Stimulated activated memory B cell treated with anti-CD40 and anti-IgM and Interleukin-4, amounts not matched to agents 10 μg/mL and 1 μg/mL and 100 μg/mL, for 72 hours (primary cell): Measurements from ENCODE around the gene FAAP20.

Source experiments
- ATAC-seq: fragments of 150-1000 bp; cut with Tn5 transposase; 2 replicates; pipeline ENCODE4 v1.10.0; 2021
- H3K27ac Mint-ChIP-seq: one replicate; pipeline ENCODE4 v1.8.0; 2022; ENCODE audit warnings: mild to moderate bottlenecking, mixed read lengths
- H3K27me3 Mint-ChIP-seq: one replicate; pipeline ENCODE4 v1.8.0; 2022; ENCODE audit warnings: mixed read lengths
- H3K36me3 Mint-ChIP-seq: one replicate; pipeline ENCODE4 v1.8.0; 2022; ENCODE audit warnings: mixed read lengths
- H3K4me1 Mint-ChIP-seq: one replicate; pipeline ENCODE4 v1.8.0; 2022; ENCODE audit warnings: mixed read lengths
- H3K4me3 Mint-ChIP-seq: one replicate; pipeline ENCODE4 v1.8.0; 2022; ENCODE audit warnings: mild to moderate bottlenecking, moderate library complexity, mixed read lengths
- H3K9me3 Mint-ChIP-seq: one replicate; pipeline ENCODE4 v1.8.0; 2022; ENCODE audit warnings: mixed read lengths

FAAP20 gene

DNA sequence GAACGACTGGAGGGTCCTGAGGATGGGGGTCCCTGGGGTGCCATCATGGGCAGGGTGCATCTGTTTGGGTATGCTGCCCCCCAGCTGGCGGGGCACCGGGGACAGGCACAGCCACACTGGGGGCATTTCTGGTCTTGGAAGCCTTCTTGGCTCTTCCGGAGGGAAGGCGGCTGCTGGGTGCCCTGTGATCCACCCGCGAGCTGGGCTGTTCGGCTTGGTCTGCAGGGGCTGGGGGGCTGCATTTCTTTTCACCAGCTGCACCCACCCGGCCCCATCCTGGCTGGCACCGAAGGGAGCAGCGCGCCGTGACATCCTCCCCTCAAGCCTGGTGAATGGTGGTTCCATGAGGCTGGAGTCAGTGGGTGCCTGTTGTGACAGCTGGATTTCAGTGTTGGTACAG lies 12.2 kb downstream of the FAAP20 start:
- no peak overlapping the region for H3K27ac Mint-ChIP-seq
- no peaks in the 10 kb centered on the region for H3K27me3 Mint-ChIP-seq
- no peaks in the 10 kb centered on the region for H3K9me3 Mint-ChIP-seq
- no peaks in the 10 kb centered on the region for H3K4me1 Mint-ChIP-seq
- no peak overlapping the region for H3K4me3 Mint-ChIP-seq
- no peak for ATAC-seq
- peaks cover 28% of the 10 kb centered on the region for H3K36me3 Mint-ChIP-seq

DNA sequence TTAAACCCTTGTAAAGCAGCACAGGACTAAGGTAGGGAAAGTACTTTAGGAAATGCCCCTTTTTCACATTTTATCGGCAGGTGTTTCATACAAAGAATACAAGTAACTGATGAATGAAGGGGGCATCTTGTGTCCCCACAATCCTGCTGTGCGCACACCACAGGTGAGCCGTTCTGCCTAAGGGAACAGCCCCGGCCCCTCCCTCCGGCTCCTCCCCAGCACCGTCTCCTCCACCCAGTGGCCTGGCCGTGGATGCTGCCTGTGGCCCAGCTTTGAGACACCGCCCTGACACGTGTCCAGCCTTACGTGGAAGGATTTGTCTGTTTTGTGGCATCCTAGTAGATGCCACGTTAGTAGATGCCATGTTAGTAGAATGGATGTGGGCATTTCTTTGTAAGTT lies 12.8 kb downstream of the FAAP20 start:
- Mint-ChIP-seq H3K9me3 (no peaks in the 10 kb centered on the region), H3K4me1 (no peaks in the 10 kb centered on the region), H3K36me3 (peaks cover 33% of the 10 kb centered on the region), H3K27ac (no peak overlapping the region), H3K4me3 (no peak overlapping the region), H3K27me3 (no peaks in the 10 kb centered on the region)
- no peak for ATAC-seq

DNA sequence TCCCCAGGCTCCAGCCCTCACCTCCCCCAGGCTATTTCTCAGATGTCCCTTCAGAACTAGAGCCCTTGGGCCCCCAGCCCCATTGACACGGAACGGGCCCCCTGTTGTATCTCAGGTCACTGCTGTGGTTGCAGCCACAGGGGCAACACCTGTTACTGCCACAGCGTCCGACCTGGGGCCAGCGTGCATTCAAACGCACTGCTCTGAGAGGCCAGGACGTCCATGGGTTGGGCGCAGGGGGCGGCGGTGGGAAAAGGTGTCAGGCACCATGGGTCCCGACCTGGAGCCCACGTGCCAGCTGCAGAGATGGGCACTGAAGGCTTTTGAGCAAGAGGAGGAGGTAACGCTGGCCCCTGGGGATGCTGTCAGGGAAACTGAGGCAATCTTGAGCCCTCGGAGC lies 13.3 kb downstream of the FAAP20 start:
- Mint-ChIP-seq H3K4me1 (no peaks in the 10 kb centered on the region), H3K9me3 (no peaks in the 10 kb centered on the region), H3K36me3 (peaks cover 34% of the 10 kb centered on the region), H3K27me3 (no peaks in the 10 kb centered on the region), H3K27ac (no peak overlapping the region), H3K4me3 (no peak overlapping the region)
- ATAC-seq, result no peak

DNA sequence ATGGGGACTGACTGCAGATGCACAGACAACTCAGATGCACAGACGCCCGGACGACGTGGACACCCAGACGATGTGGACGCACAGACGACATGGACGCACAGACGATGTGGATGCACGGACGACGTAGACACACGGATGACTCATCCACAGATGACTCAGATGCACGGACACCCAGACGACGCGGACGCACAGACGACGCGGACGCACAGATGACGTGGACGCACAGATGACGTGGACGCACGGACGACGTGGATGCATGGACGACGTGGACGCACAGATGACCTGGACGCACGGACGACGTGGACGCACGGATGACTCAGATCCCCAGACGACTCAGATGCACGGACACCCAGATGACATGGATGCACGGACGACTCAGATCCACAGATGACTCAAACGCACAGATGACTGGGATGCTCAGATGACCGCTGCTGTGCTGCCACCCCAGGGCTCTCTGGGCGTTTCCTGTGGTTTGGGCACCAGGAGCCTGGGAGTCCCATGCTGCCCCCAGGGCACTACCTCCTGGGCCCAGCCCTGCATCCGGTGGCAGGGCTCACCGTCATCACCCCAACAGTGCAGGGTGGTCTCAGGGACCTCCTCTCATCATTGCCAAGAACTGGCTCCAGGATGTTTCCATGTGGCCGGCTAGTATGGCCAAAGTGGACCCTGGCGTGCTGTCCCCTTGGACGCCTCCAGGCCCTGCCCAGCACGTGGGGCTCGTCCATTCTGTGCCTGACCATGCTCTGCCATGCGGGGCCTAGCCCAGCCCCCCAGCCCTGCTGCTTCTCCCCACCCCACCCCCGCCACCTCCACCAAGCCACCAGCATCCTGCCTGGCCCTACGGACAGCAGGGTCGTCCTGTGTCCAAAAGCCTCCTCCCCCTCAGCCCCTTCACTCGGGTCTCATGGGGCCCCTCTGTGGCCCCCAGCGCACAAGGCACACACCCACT lies 14.0 kb downstream of the FAAP20 start:
- Mint-ChIP-seq H3K27ac (no peak overlapping the region), H3K36me3 (peaks cover 39% of the 10 kb centered on the region), H3K4me3 (no peak overlapping the region), H3K9me3 (no peaks in the 10 kb centered on the region), H3K4me1 (no peaks in the 10 kb centered on the region), H3K27me3 (no peaks in the 10 kb centered on the region)
- ATAC-seq, result no peak

DNA sequence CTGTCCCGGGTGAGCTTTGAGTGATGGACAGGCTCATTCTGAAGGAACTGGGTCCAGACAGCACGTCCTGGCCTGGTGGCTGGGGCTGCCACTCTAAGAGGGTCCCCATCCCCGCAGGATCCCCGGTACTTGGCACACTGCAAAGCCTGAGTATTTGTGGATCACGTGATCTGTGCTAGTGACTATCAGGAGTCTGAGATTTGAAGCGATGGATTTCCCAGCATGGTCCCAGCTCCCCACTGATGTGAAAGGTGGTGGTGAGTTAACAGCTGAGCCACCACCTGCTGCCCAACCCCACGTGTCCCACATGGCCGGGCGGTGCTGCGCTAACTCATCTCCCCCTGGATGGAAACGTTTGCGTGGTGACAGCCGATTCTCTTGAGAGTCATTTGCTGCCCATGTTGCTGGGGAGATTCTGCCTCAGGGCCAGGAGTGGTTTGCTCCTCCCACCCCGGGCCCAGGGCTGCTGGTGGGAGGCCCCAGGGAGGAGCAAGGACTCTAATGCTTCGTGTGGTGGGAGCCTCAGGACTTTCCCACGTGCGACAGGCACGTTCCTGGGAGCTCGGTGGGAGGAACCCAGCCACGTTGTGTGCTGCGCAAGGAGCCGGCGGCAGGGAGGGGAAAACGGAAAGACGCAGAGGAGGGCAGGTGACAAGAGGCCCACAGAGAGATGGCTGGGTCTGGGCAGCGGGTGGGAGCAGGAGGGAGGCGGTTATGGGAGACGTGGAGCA lies 15.1 kb downstream of the FAAP20 start:
- Mint-ChIP-seq H3K4me3 (no peak overlapping the region), H3K4me1 (peaks cover 2% of the 10 kb centered on the region), H3K9me3 (no peaks in the 10 kb centered on the region), H3K36me3 (peaks cover 36% of the 10 kb centered on the region), H3K27me3 (no peaks in the 10 kb centered on the region), H3K27ac (no peak overlapping the region)
- no peak for ATAC-seq

DNA sequence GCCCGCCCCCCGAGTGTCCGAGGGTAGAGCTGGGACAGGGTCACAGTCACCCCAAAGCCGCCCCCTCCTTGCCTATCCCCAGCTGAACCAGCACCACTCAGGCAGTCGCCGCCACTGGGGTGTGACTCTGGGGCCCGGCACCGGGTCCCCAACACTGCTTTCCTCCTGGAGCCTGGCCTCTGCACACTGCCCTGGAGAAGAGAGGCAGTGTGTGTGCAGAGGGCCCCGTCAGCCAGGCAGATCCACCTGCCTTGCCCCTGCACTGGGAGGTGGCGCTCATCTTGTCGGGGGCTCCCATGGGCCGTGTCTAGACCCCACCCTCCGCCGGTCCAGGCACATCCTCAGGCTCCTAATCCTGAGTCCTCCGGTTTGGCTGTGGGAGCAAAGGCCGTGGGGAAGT lies 15.7 kb downstream of the FAAP20 start:
- Mint-ChIP-seq H3K9me3 (no peaks in the 10 kb centered on the region), H3K4me1 (peaks cover 8% of the 10 kb centered on the region), H3K4me3 (no peak overlapping the region), H3K27me3 (no peaks in the 10 kb centered on the region), H3K36me3 (peaks cover 40% of the 10 kb centered on the region), H3K27ac (no peak overlapping the region)
- no peak for ATAC-seq

DNA sequence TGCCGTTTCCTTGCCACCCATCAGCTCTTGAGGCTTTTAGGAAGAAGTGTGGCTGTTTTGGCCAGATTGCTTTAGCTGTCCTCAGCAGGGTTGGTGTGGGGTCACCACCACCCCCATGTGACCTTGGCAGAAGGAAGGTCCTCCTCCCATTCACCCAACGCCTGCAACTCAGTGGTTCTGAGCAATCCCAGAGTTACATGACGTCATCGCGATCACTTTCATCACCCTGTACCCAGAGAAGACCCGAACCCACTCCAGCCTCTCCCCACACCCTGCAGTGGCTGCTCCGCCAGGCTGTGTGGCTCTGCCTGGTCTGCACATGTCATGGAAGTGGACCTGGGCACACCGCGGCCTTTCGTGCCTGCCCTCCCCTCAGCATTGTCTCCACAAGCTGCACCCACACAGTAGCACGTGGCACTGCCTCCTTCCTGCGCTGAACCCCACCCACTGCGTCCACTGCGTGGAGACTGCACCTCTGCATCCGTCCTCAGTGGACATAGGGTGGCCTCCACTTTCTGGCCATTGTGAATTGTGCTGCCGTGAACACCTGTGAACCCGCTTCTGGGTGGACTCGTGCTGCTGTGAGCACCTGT lies 16.5 kb downstream of the FAAP20 start:
- Mint-ChIP-seq H3K4me3 (no peak overlapping the region), H3K27ac (no peak overlapping the region), H3K27me3 (no peaks in the 10 kb centered on the region), H3K4me1 (peaks cover 8% of the 10 kb centered on the region), H3K9me3 (no peaks in the 10 kb centered on the region), H3K36me3 (peaks cover 33% of the 10 kb centered on the region)
- ATAC-seq, result no peak

DNA sequence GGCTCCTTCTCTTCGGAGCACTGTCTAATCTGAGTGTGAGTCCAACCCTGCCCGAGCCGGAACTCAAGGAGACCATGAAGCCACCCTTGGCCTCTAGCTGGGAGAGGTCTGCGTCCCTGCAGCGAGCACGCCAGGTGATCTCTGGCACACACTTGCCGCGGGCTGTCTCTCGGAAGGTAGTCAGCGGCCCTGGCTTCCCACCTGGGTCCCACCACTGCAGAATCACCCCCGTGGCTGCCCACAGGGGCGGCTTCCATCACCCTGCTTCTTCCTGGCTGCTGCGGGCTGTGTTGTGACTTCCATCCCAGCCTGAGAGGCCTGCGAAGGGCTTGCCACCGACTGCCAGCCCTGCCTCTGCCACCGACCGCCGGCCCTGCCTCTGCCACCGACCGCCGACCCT lies 17.0 kb downstream of the FAAP20 start:
- H3K36me3 Mint-ChIP-seq, result peaks cover 28% of the 10 kb centered on the region
- no peak overlapping the region for H3K4me3 Mint-ChIP-seq
- no peaks in the 10 kb centered on the region for H3K9me3 Mint-ChIP-seq
- no peak for ATAC-seq
- no peaks in the 10 kb centered on the region for H3K27me3 Mint-ChIP-seq
- peaks cover 8% of the 10 kb centered on the region for H3K4me1 Mint-ChIP-seq
- no peak overlapping the region for H3K27ac Mint-ChIP-seq

DNA sequence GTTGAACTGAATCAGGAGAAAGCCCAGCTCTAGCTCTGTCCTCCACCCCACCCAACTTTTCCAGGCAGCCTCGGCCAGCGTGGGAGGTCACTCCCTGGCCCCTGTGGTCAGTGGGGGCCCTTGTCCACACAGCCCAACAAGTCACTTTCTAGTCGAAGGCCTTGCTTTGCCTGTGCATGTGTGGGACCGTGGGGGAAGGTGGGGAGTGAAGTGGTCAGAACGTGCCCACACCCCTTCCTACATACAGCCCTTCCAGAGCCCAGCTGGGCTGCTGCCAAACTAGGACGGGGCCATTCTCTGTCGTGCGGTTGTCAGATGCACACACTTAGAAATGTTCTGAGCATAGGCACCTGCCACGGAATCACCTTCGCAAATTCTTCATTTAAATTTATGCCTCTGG lies 18.0 kb downstream of the FAAP20 start:
- Mint-ChIP-seq H3K36me3 (peaks cover 34% of the 10 kb centered on the region), H3K27me3 (no peaks in the 10 kb centered on the region), H3K9me3 (no peaks in the 10 kb centered on the region), H3K4me1 (peaks cover 8% of the 10 kb centered on the region), H3K4me3 (no peak overlapping the region), H3K27ac (no peak overlapping the region)
- no peak for ATAC-seq

DNA sequence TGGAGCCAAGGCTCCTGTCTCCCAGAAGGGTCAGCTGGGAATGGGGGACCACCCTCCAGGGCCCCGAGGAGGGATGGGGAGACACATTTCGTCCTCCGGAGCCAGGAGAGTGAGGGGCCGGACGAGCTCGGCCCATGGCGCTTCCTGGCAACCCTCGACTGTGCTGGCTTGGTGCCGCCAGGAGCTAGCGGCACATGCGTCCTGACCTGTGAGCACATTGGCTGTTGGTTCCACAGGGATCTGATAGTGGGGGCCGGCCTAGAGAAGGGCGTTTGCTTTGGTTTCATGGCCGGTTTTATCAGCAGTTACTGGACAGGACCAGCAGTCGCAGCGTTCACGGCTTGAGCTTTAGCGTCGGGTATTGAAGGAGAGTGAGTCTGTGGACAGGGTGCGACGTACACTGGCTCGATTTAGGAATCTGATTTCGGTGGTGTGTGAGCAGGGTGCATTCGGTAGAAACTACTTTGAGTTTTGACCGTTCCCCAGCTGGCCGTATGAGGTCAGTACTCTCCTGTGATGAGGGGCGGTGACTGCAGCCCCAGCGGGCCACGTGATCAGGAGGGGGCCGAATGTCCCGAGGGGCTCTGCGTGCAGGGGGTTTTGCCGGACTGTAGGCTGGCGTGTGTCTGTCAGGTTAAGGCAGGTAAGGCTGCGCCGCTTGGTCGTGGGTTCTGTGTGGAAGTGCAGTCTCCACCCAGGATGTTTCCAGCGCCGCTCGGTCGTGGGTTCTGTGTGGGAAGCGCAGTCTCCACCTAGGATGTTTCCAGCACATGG lies 18.7 kb downstream of the FAAP20 start:
- Mint-ChIP-seq H3K4me3 (no peak overlapping the region), H3K27me3 (no peaks in the 10 kb centered on the region), H3K36me3 (peaks cover 36% of the 10 kb centered on the region), H3K9me3 (no peaks in the 10 kb centered on the region), H3K27ac (no peak overlapping the region), H3K4me1 (peaks cover 8% of the 10 kb centered on the region)
- ATAC-seq, result no peak

DNA sequence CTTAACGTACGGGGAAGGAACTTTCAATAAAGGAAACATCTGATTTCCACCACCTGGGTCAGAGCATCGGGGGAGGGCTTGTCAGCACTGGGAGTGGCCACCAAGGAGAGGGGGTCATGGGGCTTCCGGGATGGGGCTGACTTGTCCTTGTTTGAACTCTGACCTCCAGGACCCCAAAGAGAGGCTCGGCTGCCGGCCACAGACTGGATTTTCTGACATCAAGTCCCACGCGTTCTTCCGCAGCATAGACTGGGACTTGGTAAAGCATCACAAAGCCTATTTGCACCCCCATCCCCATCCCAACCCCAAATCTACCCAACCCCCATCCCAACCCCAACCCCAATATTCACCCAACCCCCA lies 19.5 kb downstream of the FAAP20 start:
- no peaks in the 10 kb centered on the region for H3K27me3 Mint-ChIP-seq
- H3K4me3 Mint-ChIP-seq, result no peak overlapping the region
- no peak overlapping the region for H3K27ac Mint-ChIP-seq
- no peak for ATAC-seq
- H3K9me3 Mint-ChIP-seq, result no peaks in the 10 kb centered on the region
- H3K4me1 Mint-ChIP-seq, result peaks cover 8% of the 10 kb centered on the region
- peaks cover 36% of the 10 kb centered on the region for H3K36me3 Mint-ChIP-seq

DNA sequence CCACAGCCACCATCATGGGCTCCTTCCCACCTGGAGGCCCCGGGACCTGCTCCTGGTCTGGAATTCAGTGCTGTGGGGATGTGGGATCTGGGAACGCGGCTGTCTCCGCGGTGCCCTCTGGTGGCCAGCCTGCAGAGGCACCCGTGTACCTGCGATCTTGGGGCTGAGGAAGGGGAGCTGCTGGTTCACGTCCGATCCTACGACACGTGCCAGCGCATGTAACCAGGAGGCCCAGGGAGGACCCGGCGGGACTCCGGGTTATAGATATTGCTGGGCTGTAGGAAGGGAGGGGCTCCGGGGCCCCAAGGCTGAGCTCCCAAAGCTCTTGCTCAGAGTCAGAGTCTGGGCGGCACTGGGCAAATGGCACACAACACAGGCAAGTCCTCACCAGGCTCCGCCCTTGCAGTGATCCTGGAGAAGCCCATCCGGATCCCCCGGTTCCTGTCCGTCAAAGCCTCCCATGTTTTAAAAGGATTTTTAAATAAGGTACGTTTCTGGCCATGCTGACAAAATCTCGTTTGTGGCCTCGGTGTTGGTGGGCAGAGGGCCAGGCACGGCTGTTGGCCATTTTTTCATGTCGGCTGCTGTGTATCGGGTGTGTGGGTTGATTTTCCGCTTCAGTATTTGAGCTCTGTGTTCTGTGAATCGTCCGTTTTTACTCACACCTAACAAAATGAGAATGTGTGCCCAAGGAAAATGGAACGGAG lies 20.1 kb downstream of the FAAP20 start:
- H3K9me3 Mint-ChIP-seq, result no peaks in the 10 kb centered on the region
- no peak overlapping the region for H3K27ac Mint-ChIP-seq
- H3K27me3 Mint-ChIP-seq, result no peaks in the 10 kb centered on the region
- peaks cover 8% of the 10 kb centered on the region for H3K4me1 Mint-ChIP-seq
- H3K36me3 Mint-ChIP-seq, result peaks cover 36% of the 10 kb centered on the region
- no peak overlapping the region for H3K4me3 Mint-ChIP-seq
- no peak for ATAC-seq

DNA sequence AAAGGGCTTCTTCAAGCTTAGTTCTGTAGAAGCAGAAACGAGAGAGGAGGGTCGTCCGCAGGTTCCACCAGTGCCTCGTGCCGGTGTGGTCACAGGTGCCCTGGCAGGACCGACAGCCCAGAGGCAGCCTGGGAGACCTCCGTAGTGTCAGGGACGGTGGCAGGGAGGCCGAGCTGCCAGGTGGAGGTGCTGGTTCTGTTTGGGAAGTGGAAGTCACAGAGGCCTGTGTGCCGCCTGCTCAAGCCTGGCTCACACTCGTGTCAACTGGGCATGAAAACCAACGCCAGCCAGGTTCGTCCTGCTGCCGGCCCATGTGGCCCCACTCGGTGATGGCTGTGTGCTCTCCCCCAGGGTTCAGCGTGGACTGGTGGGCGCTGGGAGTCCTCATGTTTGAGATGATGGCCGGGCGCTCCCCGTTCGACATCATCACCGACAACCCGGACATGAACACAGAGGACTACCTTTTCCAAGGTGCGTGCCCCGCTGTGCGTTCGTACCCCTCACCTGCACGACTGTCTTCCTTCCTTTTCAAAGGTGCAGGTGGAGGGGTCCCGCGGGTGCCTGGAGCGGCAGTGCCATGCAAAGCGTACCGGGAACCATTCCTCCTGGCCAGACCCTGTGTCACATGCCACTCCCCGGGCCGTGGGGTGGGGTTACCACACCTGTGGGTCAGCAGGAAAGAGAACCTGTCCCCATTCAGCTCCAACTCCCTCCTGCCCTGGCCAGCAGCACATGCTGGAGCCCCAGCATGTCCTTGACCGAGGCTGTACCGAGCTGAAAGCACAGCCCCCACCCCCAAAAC lies 20.8 kb downstream of the FAAP20 start:
- Mint-ChIP-seq H3K9me3 (no peaks in the 10 kb centered on the region), H3K36me3 (peaks cover 36% of the 10 kb centered on the region), H3K27ac (no peak overlapping the region), H3K27me3 (no peaks in the 10 kb centered on the region), H3K4me3 (no peak overlapping the region), H3K4me1 (peaks cover 8% of the 10 kb centered on the region)
- no peak for ATAC-seq

DNA sequence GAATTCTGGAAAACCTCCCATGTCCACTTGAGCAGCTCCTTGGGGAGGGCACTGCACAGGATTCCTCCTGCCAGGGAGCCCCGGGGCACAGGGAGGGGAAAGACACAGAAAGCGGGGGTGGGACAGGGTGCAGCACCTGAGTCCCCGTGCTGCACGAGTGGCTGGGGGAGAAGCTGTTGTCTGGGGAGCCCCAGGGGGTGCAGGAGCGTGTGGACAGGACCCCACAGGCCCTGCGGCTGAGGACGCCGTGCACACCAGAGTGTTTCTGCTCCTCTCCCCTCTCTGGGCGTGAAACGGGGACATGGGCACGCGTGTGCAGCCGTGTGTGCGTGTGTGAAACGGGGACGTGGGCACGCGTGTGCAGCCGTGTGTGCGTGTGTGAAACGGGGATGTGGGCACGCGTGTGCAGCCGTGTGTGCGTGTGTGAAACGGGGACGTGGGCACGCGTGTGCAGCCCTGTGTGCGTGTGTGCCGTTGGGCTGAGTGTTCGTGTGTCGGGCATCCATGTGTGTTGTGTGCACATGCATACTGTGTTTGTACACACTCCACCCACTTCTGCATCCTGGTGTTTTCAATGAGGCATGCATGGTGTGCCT lies 21.9 kb downstream of the FAAP20 start:
- Mint-ChIP-seq H3K4me3 (no peak overlapping the region), H3K36me3 (peaks cover 28% of the 10 kb centered on the region), H3K27me3 (no peaks in the 10 kb centered on the region), H3K4me1 (peaks cover 8% of the 10 kb centered on the region), H3K27ac (no peak overlapping the region), H3K9me3 (no peaks in the 10 kb centered on the region)
- ATAC-seq, result no peak
